Stimulated activated CD4-positive, alpha-beta T cell treated with anti-CD3 and anti-CD28 coated beads, TNF-alpha, amount 100 ng/mL, for 1 hour (primary cell): ENCODE measurements around the gene OAF.

Experiments
- DNase-seq, 3 donors: peaks; one replicate each; pipeline ENCODE4 v3.0.0-alpha.2; 2020; ENCODE audit warnings: low read depth in 3 of 3, low spot score in 1 of 3

OAF gene

GRCh38 chr11:120220747-120221037, 9.9 kb downstream of the OAF start:
- no peak for DNase-seq

- no peak for DNase-seq
Observed at GRCh38 chr11:120221115-120221752, 10.4 kb downstream of the OAF start.

GRCh38 chr11:120222916-120223315, 12.1 kb downstream of the OAF start:
- no peak for DNase-seq

GRCh38 chr11:120223793-120224192, 13.0 kb downstream of the OAF start:
- no peak for DNase-seq

GRCh38 chr11:120224361-120224760, 13.5 kb downstream of the OAF start:
- DNase-seq, result no peak

- no peak for DNase-seq
Observed at GRCh38 chr11:120224972-120225909, 14.4 kb downstream of the OAF start.

- DNase-seq, result no peak
Observed at GRCh38 chr11:120226242-120226641, 15.4 kb downstream of the OAF start.

GRCh38 chr11:120226714-120227113, 15.9 kb downstream of the OAF start:
- no peak for DNase-seq

GRCh38 chr11:120227228-120227852, 16.5 kb downstream of the OAF start:
- DNase-seq, result no peak

- no peak for DNase-seq
Observed at GRCh38 chr11:120228794-120229384, 18.1 kb downstream of the OAF start.

GRCh38 chr11:120229451-120230424, 18.9 kb downstream of the OAF start:
- no peak for DNase-seq

- no peak for DNase-seq
Observed at GRCh38 chr11:120230433-120231071, 19.7 kb downstream of the OAF start.

GRCh38 chr11:120231963-120232362, 21.1 kb downstream of the OAF start:
- DNase-seq, result no peak

- no peak for DNase-seq
Observed at GRCh38 chr11:120233207-120233803, 22.5 kb downstream of the OAF start.

- DNase-seq, result peak in 2 of 3 donors; percentile 5 to 48
Observed at GRCh38 chr11:120235024-120235628, 24.3 kb downstream of the OAF start.

- no peak for DNase-seq
Observed at GRCh38 chr11:120236169-120237107, 25.6 kb downstream of the OAF start.

GRCh38 chr11:120238968-120239620, 28.3 kb downstream of the OAF start:
- DNase-seq, result no peak
